H1 (cell line): ENCODE measurements around the gene CBFA2T2. TPM values are rescaled to one million over a fixed set of nuclear protein-coding genes. Genes with fewer than 3 reads are reported as not detected.

Experiments used
- CTCF ChIA-PET: fragments of 300-600 bp; sonication (Branson Sonifier 250); formaldehyde crosslinking; loops from one replicate; lab custom pipeline; 2021; ENCODE audit not compliant: partially characterized antibody; lab: Charles Lee
- POLR2A ChIA-PET: fragments of 300-600 bp; sonication (Branson Sonifier 250); formaldehyde crosslinking; loops from one replicate; lab custom pipeline; 2021; ENCODE audit warnings: inconsistent platforms; ENCODE audit not compliant: partially characterized antibody; lab: Charles Lee
- DNase-seq, 2 experiments: peaks; one replicate each; pipeline versions ENCODE4 v3.0.0 to v3.0.0-alpha.2; 2010 to 2022; ENCODE audit warnings: low spot score in 2 of 2, low read depth in 1 of 2, mixed read lengths in 1 of 2
- FAIRE-seq: peaks from 2 replicates; lab custom pipeline; 2011; peaks lifted over from hg19 to GRCh38; lab: Jason Lieb, UNC
- H2AFZ ChIP-seq: 2 replicates; pipeline ENCODE4 v1.8.1; 2012; ENCODE audit warnings: low read length, inconsistent platforms
- H2AK5ac ChIP-seq: 2 replicates; pipeline ENCODE4 v1.6.1; 2013; ENCODE audit warnings: low read depth, low read length
- H2BK120ac ChIP-seq: replicated peaks from 2 replicates; pipeline ENCODE3; 2013; ENCODE audit warnings: low read depth, low read length, inconsistent platforms
- H2BK12ac ChIP-seq: 2 replicates; pipeline ENCODE4 v1.6.1; 2013; ENCODE audit warnings: low read depth, low read length
- H2BK15ac ChIP-seq: 2 replicates; pipeline ENCODE4 v1.6.1; 2013; ENCODE audit warnings: low read length
- H2BK20ac ChIP-seq: 2 replicates; pipeline ENCODE4 v1.6.1; 2013; ENCODE audit warnings: low read length
- H2BK5ac ChIP-seq: 2 replicates; pipeline ENCODE4 v1.6.1; 2013; ENCODE audit warnings: low read depth, low read length
- H3K14ac ChIP-seq: 2 replicates; pipeline ENCODE4 v1.6.1; 2013; ENCODE audit warnings: inconsistent platforms; ENCODE audit not compliant: insufficient read length
- H3K18ac ChIP-seq: 2 replicates; pipeline ENCODE4 v1.6.1; 2013; ENCODE audit warnings: low read length; ENCODE audit errors: extremely low read depth
- H3K23ac ChIP-seq: 2 replicates; pipeline ENCODE4 v1.6.1; 2013; ENCODE audit warnings: inconsistent platforms; ENCODE audit not compliant: insufficient read length
- H3K23me2 ChIP-seq: 2 replicates; pipeline ENCODE4 v1.6.1; 2013; ENCODE audit warnings: low read depth, low read length
- H3K27ac ChIP-seq: 2 replicates; pipeline ENCODE4 v1.6.1; 2011; ENCODE audit warnings: low read depth, low read length, inconsistent platforms
- H3K27me3 ChIP-seq, 4 experiments: replicated peaks in 1 of 4; 1 replicate in 1 of 4; 2 replicates in 3 of 4; pipeline versions ENCODE4 v1.6.1 to v1.8.1; 2011 to 2013; ENCODE audit warnings: low read length in 3 of 4, mild to moderate bottlenecking in 3 of 4, inconsistent platforms in 2 of 4, mixed read lengths in 2 of 4, moderate library complexity in 1 of 4; ENCODE audit not compliant: control insufficient read depth in 3 of 4, insufficient read depth in 3 of 4; ENCODE audit errors: extremely low read depth in 1 of 4
- H3K36me3 ChIP-seq, 4 experiments: 2 replicates each; pipeline versions ENCODE4 v1.6.1 to v1.8.1; 2011 to 2013; ENCODE audit warnings: mild to moderate bottlenecking in 4 of 4, low read length in 3 of 4, moderate library complexity in 2 of 4, control low read depth in 1 of 4, inconsistent platforms in 1 of 4; ENCODE audit not compliant: insufficient read depth in 4 of 4, control insufficient read depth in 2 of 4
- H3K4ac ChIP-seq: replicated peaks from 2 replicates; pipeline ENCODE3; 2013; ENCODE audit warnings: low read length, low read depth, mixed read lengths, inconsistent platforms; ENCODE audit not compliant: insufficient read length
- H3K4me1 ChIP-seq, 4 experiments: replicated peaks in 1 of 4; 1 replicate in 1 of 4; 2 replicates in 3 of 4; pipeline versions ENCODE4 v1.6.1 to v1.8.1; 2011 to 2013; ENCODE audit warnings: low read length in 3 of 4, inconsistent platforms in 2 of 4, mixed read lengths in 1 of 4; ENCODE audit not compliant: insufficient read depth in 4 of 4, control insufficient read depth in 3 of 4
- H3K4me2 ChIP-seq, 2 experiments: 2 replicates each; pipeline versions ENCODE4 v1.6.1 to v1.8.1; 2011 to 2013; ENCODE audit warnings: low read depth in 2 of 2, low read length in 2 of 2, control low read depth in 1 of 2, inconsistent platforms in 1 of 2, mild to moderate bottlenecking in 1 of 2; ENCODE audit not compliant: insufficient read depth in 1 of 2
- H3K4me3 ChIP-seq, 4 experiments: fragments of 200-600, 300-600 bp in 1 of 4; sonication (generic), shearing (Covaris generic), sonication (Bioruptor Twin) in 1 of 4; 2 replicates each; pipeline versions ENCODE4 v1.5.1 to v1.8.1; 2011 to 2016; ENCODE audit warnings: low read length in 4 of 4, low read depth in 3 of 4, control low read depth in 2 of 4, inconsistent platforms in 2 of 4, mild to moderate bottlenecking in 2 of 4, mixed read lengths in 1 of 4, moderate library complexity in 1 of 4; ENCODE audit not compliant: insufficient read depth in 2 of 4; ENCODE audit errors: extremely low read depth in 1 of 4
- H3K56ac ChIP-seq: replicated peaks from 2 replicates; pipeline ENCODE3; 2013; ENCODE audit warnings: low read depth, mild to moderate bottlenecking, mixed read lengths, low read length, inconsistent platforms; ENCODE audit not compliant: insufficient read length
- H3K79me1 ChIP-seq: 2 replicates; pipeline ENCODE4 v1.6.1; 2013; ENCODE audit warnings: low read depth, low read length, control low read depth
- H3K79me2 ChIP-seq, 2 experiments: 2 replicates each; pipeline versions ENCODE4 v1.6.1 to v1.8.1; 2012 to 2013; ENCODE audit warnings: low read length in 2 of 2, mild to moderate bottlenecking in 2 of 2, inconsistent platforms in 1 of 2; ENCODE audit not compliant: insufficient read depth in 2 of 2, control insufficient read depth in 1 of 2
- H3K9ac ChIP-seq, 4 experiments: replicated peaks in 1 of 4; 1 replicate in 1 of 4; 2 replicates in 3 of 4; pipeline versions ENCODE4 v1.6.1 to v1.8.1; 2011 to 2013; ENCODE audit warnings: low read depth in 3 of 4, low read length in 3 of 4, control low read depth in 2 of 4, mild to moderate bottlenecking in 2 of 4, moderate library complexity in 2 of 4, inconsistent platforms in 1 of 4; ENCODE audit errors: extremely low read depth in 1 of 4
- H3K9me3 ChIP-seq, 2 experiments: 2 replicates each; pipeline versions ENCODE4 v1.6.1 to v1.8.1; 2012 to 2013; ENCODE audit warnings: mild to moderate bottlenecking in 2 of 2, moderate library complexity in 2 of 2, control low read depth in 1 of 2, inconsistent platforms in 1 of 2, low read depth in 1 of 2, low read length in 1 of 2, mixed read lengths in 1 of 2; ENCODE audit not compliant: insufficient read depth in 2 of 2
- H4K20me1 ChIP-seq, 2 experiments: replicated peaks in 1 of 2; 2 replicates each; pipeline versions ENCODE3 to v1.8.1; 2011 to 2013; ENCODE audit warnings: inconsistent platforms in 2 of 2, low read length in 2 of 2, mild to moderate bottlenecking in 1 of 2; ENCODE audit not compliant: insufficient read depth in 2 of 2, control insufficient read depth in 1 of 2
- H4K5ac ChIP-seq: 2 replicates; pipeline ENCODE4 v1.6.1; 2013; ENCODE audit warnings: low read length, low read depth, mixed read lengths, inconsistent platforms; ENCODE audit not compliant: insufficient read length
- H4K8ac ChIP-seq: 2 replicates; pipeline ENCODE4 v1.8.0; 2013; ENCODE audit warnings: mild to moderate bottlenecking, moderate library complexity, low read length, inconsistent platforms; ENCODE audit not compliant: insufficient read depth; ENCODE audit errors: extremely low read depth
- H4K91ac ChIP-seq: replicated peaks from 2 replicates; pipeline ENCODE3; 2013; ENCODE audit warnings: low read length, mixed read lengths, inconsistent platforms; ENCODE audit not compliant: insufficient read length
- ASH2L ChIP-seq: fragments of 200-600, 300-600 bp; sonication (generic); IDR thresholded peaks from one replicate; pipeline ENCODE4 v1.7.1; 2017; ENCODE audit warnings: low read length
- CHD2 ChIP-seq: IDR thresholded peaks from 2 replicates; pipeline ENCODE4 v1.6.1; 2012; ENCODE audit warnings: low read length, improper control_type of control experiment
- CTCF ChIP-seq, 3 experiments: IDR thresholded peaks; 1 replicate in 2 of 3; 2 replicates in 1 of 3; pipeline versions ENCODE4 v1.5.1 to v1.6.1; 2011; ENCODE audit warnings: low read length in 3 of 3, mild to moderate bottlenecking in 3 of 3, inconsistent platforms in 2 of 3, low read depth in 1 of 3, moderate library complexity in 1 of 3; ENCODE audit not compliant: insufficient read depth in 1 of 3; ENCODE audit errors: control extremely low read depth in 1 of 3
- GABPA ChIP-seq: IDR thresholded peaks from 2 replicates; pipeline ENCODE4 v1.6.1; 2011; ENCODE audit warnings: mild to moderate bottlenecking, low read length, moderate library complexity, borderline replicate concordance; ENCODE audit not compliant: insufficient read depth
- WGBS, 2 experiments: shearing (Covaris generic) in 1 of 2; methylation state at CpG; one replicate each; pipeline versions ENCODE4 v1.1.6 to v1.1.7; 2013 to 2015; ENCODE audit warnings: low lambda C conversion rate in 2 of 2, mixed read lengths in 2 of 2, inconsistent platforms in 1 of 2, low coverage in 1 of 2, missing lambda C conversion rate in 1 of 2; ENCODE audit not compliant: insufficient replicate concordance in 2 of 2, insufficient coverage in 1 of 2, insufficient read length in 1 of 2; ENCODE audit errors: extremely low coverage in 1 of 2, missing lambda C conversion rate in 1 of 2; 5-methylcytosine and 5-hydroxymethylcytosine counted together
- polyA plus RNA-seq, 7 experiments: library from polyadenylated mRNA; depleted of rRNA in 3 of 7; stranded (reverse) in 5 of 7; unstranded in 2 of 7; fragments of >200 nt in 5 of 7; fragments of 200-250 nt in 2 of 7; gene quantifications; 1 replicate in 5 of 7; 2 replicates in 1 of 7; 4 replicates in 1 of 7; pipeline versions ENCODE4 v1.2.1 to v1.2.3, GENCODE V29; 2011 to 2013; ENCODE audit warnings: missing spikeins in 2 of 7, mixed read lengths in 2 of 7
- total RNA-seq: library from RNA; stranded (reverse); fragmentation: NEBNext Ultra II Directional; extraction: Animal tissue kit (Norgen Biotek cat#: 25700); gene quantifications from 2 replicates; pipeline ENCODE4 v1.2.1, GENCODE V29; 2021

The CBFA2T2 gene
- total and polyA plus RNA-seq, 2 of the 8 experiments (the other 6 are each of a cell fraction or from before 2014, with no cell fraction given), result 11.6 to 12.9 TPM

- no peak overlapping the region for H3K27ac ChIP-seq
- DNase-seq, result no peak
- POLR2A ChIA-PET, result no interaction called here
Measured at GRCh38 chr20:33584976-33585375, 95.1 kb downstream of the CBFA2T2 start.

More at GRCh38 chr20:33584976-33585375, 95.1 kb downstream of the CBFA2T2 start:
- Histone ChIP-seq H3K79me2 (no peaks in the 10 kb centered on the region), H3K4ac (no peak overlapping the region), H3K27me3 (no peaks in the 10 kb centered on the region), H3K4me3 (no peak overlapping the region), H3K18ac (no peak overlapping the region), H3K9ac (no peak overlapping the region), H4K8ac (no peak overlapping the region), H2BK15ac (no peak overlapping the region), H3K4me2 (no peak overlapping the region), H3K56ac (no peak overlapping the region), H2BK5ac (no peak overlapping the region)
- no peak for TF ChIP-seq ASH2L
- no peak for TF ChIP-seq CHD2
- TF ChIP-seq CTCF (IDR thresholded peaks at IDR 0.05; ENCODE audit: control extremely low read depth in 1 of 3, insufficient read depth in 1 of 3, low read depth in 1 of 3, low read length in 3 of 3), result no peak
- no peak for TF ChIP-seq GABPA
- TF ChIP-seq, all 59 proteins: peak for 0
- H4K20me1 ChIP-seq, result no peaks in the 10 kb centered on the region
- no peak overlapping the region for H2AK5ac ChIP-seq
- H3K79me1 ChIP-seq, result no peaks in the 10 kb centered on the region; the same call in 1 of the 2 replicates
- no peak overlapping the region for H2BK20ac ChIP-seq
- no peaks in the 10 kb centered on the region for H3K23me2 ChIP-seq
- H4K91ac ChIP-seq, result no peak overlapping the region
- H2BK120ac ChIP-seq, result no peak overlapping the region
- no peaks in the 10 kb centered on the region for H3K9me3 ChIP-seq
- 91% methylated on average over 3 of the region's 3 CpGs; no CpG with 5 or more reads in 1 of the 2 experiments for WGBS, 2 experiments
- no peaks in the 10 kb centered on the region for H3K36me3 ChIP-seq
- no peak overlapping the region for H2AFZ ChIP-seq
- H3K23ac ChIP-seq, result no peak overlapping the region
- no peak overlapping the region for H4K5ac ChIP-seq
- no peak overlapping the region for H3K14ac ChIP-seq
- no peak for FAIRE-seq
- CTCF ChIA-PET, result no interaction called here
- H2BK12ac ChIP-seq, result no peak overlapping the region
- H3K4me1 ChIP-seq, result peaks cover 0 to 6% (median 0%) of the 10 kb centered on the region in 4 experiments; a peak in 1 of 7 replicates
